ENCODE data around the gene SMPX. TPM values are rescaled to one million over a fixed set of nuclear protein-coding genes. Genes with fewer than 3 reads are reported as not detected.

Gene SMPX
- total and polyA plus RNA-seq, 4 donors, result 0.28 to 0.89 (median 0.50) TPM; not detected in 1

GRCh38 chrX:21700967-21701366 is 56.9 kb downstream of the SMPX start:
- H3K36me3 ChIP-seq (ENCODE audit: control insufficient read depth, insufficient read depth, low read length), result no peaks in the 10 kb centered on the region
- H3K27ac ChIP-seq (ENCODE audit: low read depth, low read length), result no peak overlapping the region
- H3K27me3 ChIP-seq (ENCODE audit: control insufficient read depth, insufficient read depth, low read length), result no peaks in the 10 kb centered on the region
- 83% methylated on average over 1 of the region's 3 CpGs for WGBS (ENCODE audit: insufficient coverage)
- H3K9me3 ChIP-seq (ENCODE audit: control insufficient read depth, insufficient read depth, low read length), result no peaks in the 10 kb centered on the region
- no peaks in the 10 kb centered on the region for H3K4me1 ChIP-seq (ENCODE audit: control insufficient read depth, insufficient read depth, low read length)
- no peak overlapping the region for H3K4me3 ChIP-seq (ENCODE audit: low read depth, low read length)
- no peak for DNase-seq (ENCODE audit: low read depth in 4 of 6, low spot score in 6 of 6)

- 67% methylated on average over 3 of the region's 5 CpGs for WGBS (ENCODE audit: insufficient coverage)
These were observed 57.6 kb downstream of the SMPX start for GRCh38 chrX:21700275-21700674.

GRCh38 chrX:21699136-21699535 is 58.8 kb downstream of the SMPX start:
- Histone ChIP-seq H3K27me3 (ENCODE audit: control insufficient read depth, insufficient read depth, low read length) (no peaks in the 10 kb centered on the region), H3K27ac (ENCODE audit: low read depth, low read length) (no peak overlapping the region), H3K36me3 (ENCODE audit: control insufficient read depth, insufficient read depth, low read length) (no peaks in the 10 kb centered on the region), H3K4me1 (ENCODE audit: control insufficient read depth, insufficient read depth, low read length) (no peaks in the 10 kb centered on the region), H3K9me3 (ENCODE audit: control insufficient read depth, insufficient read depth, low read length) (no peaks in the 10 kb centered on the region), H3K4me3 (ENCODE audit: low read depth, low read length) (no peak overlapping the region)
- WGBS (ENCODE audit: insufficient coverage), result 73% methylated on average over 2 of the region's 3 CpGs
- no peak for DNase-seq (ENCODE audit: low read depth in 4 of 6, low spot score in 6 of 6)

More at GRCh38 chrX:21700275-21700674, 57.6 kb downstream of the SMPX start:
- DNase-seq (ENCODE audit: low read depth in 4 of 6, low spot score in 6 of 6), result no peak
- H3K4me3 ChIP-seq (ENCODE audit: low read depth, low read length), result no peak overlapping the region
- H3K27me3 ChIP-seq (ENCODE audit: control insufficient read depth, insufficient read depth, low read length), result no peaks in the 10 kb centered on the region
- no peak overlapping the region for H3K27ac ChIP-seq (ENCODE audit: low read depth, low read length)
- no peaks in the 10 kb centered on the region for H3K36me3 ChIP-seq (ENCODE audit: control insufficient read depth, insufficient read depth, low read length)
- H3K9me3 ChIP-seq (ENCODE audit: control insufficient read depth, insufficient read depth, low read length), result no peaks in the 10 kb centered on the region
- H3K4me1 ChIP-seq (ENCODE audit: control insufficient read depth, insufficient read depth, low read length), result no peaks in the 10 kb centered on the region

GRCh38 chrX:21698272-21698671 is 59.6 kb downstream of the SMPX start:
- no peaks in the 10 kb centered on the region for H3K4me1 ChIP-seq (ENCODE audit: control insufficient read depth, insufficient read depth, low read length)
- H3K4me3 ChIP-seq (ENCODE audit: low read depth, low read length), result no peak overlapping the region
- H3K27ac ChIP-seq (ENCODE audit: low read depth, low read length), result no peak overlapping the region
- no peak for DNase-seq (ENCODE audit: low read depth in 4 of 6, low spot score in 6 of 6)
- H3K27me3 ChIP-seq (ENCODE audit: control insufficient read depth, insufficient read depth, low read length), result no peaks in the 10 kb centered on the region
- no peaks in the 10 kb centered on the region for H3K36me3 ChIP-seq (ENCODE audit: control insufficient read depth, insufficient read depth, low read length)
- no peaks in the 10 kb centered on the region for H3K9me3 ChIP-seq (ENCODE audit: control insufficient read depth, insufficient read depth, low read length)
- WGBS (ENCODE audit: insufficient coverage), result 61% methylated on average over 3 of the region's 4 CpGs

- no CpG with 5 or more reads among the region's 3 CpGs for WGBS (ENCODE audit: insufficient coverage)
- Histone ChIP-seq H3K9me3 (ENCODE audit: control insufficient read depth, insufficient read depth, low read length) (no peaks in the 10 kb centered on the region), H3K27me3 (ENCODE audit: control insufficient read depth, insufficient read depth, low read length) (no peaks in the 10 kb centered on the region), H3K27ac (ENCODE audit: low read depth, low read length) (no peak overlapping the region), H3K36me3 (ENCODE audit: control insufficient read depth, insufficient read depth, low read length) (no peaks in the 10 kb centered on the region), H3K4me1 (ENCODE audit: control insufficient read depth, insufficient read depth, low read length) (no peaks in the 10 kb centered on the region), H3K4me3 (ENCODE audit: low read depth, low read length) (no peak overlapping the region)
- DNase-seq (ENCODE audit: low read depth in 4 of 6, low spot score in 6 of 6), result no peak
These were observed 66.4 kb downstream of the SMPX start for GRCh38 chrX:21691512-21692018.

GRCh38 chrX:21683941-21684340 is 74.0 kb downstream of the SMPX start:
- H3K4me3 ChIP-seq (ENCODE audit: low read depth, low read length), result no peak overlapping the region
- peaks cover 2% of the 10 kb centered on the region for H3K27me3 ChIP-seq (ENCODE audit: control insufficient read depth, insufficient read depth, low read length)
- H3K4me1 ChIP-seq (ENCODE audit: control insufficient read depth, insufficient read depth, low read length), result no peaks in the 10 kb centered on the region
- no peak overlapping the region for H3K27ac ChIP-seq (ENCODE audit: low read depth, low read length)
- DNase-seq (ENCODE audit: low read depth in 4 of 6, low spot score in 6 of 6), result no peak
- WGBS (ENCODE audit: insufficient coverage), result no CpG with 5 or more reads among the region's 1 CpG
- no peaks in the 10 kb centered on the region for H3K9me3 ChIP-seq (ENCODE audit: control insufficient read depth, insufficient read depth, low read length)
- no peaks in the 10 kb centered on the region for H3K36me3 ChIP-seq (ENCODE audit: control insufficient read depth, insufficient read depth, low read length)

GRCh38 chrX:21678048-21678612 is 79.8 kb downstream of the SMPX start:
- WGBS (ENCODE audit: insufficient coverage), result 70% methylated on average over 1 of the region's 4 CpGs
- Histone ChIP-seq H3K27me3 (ENCODE audit: control insufficient read depth, insufficient read depth, low read length) (peaks cover 10% of the 10 kb centered on the region), H3K4me1 (ENCODE audit: control insufficient read depth, insufficient read depth, low read length) (no peaks in the 10 kb centered on the region), H3K27ac (ENCODE audit: low read depth, low read length) (no peak overlapping the region), H3K36me3 (ENCODE audit: control insufficient read depth, insufficient read depth, low read length) (no peaks in the 10 kb centered on the region), H3K4me3 (ENCODE audit: low read depth, low read length) (no peak overlapping the region), H3K9me3 (ENCODE audit: control insufficient read depth, insufficient read depth, low read length) (no peaks in the 10 kb centered on the region)
- no peak for DNase-seq (ENCODE audit: low read depth in 4 of 6, low spot score in 6 of 6)

GRCh38 chrX:21675931-21676330 is 82.0 kb downstream of the SMPX start:
- Histone ChIP-seq H3K4me3 (ENCODE audit: low read depth, low read length) (no peak overlapping the region), H3K36me3 (ENCODE audit: control insufficient read depth, insufficient read depth, low read length) (no peaks in the 10 kb centered on the region), H3K4me1 (ENCODE audit: control insufficient read depth, insufficient read depth, low read length) (no peaks in the 10 kb centered on the region), H3K27ac (ENCODE audit: low read depth, low read length) (no peak overlapping the region), H3K27me3 (ENCODE audit: control insufficient read depth, insufficient read depth, low read length) (peaks cover 7% of the 10 kb centered on the region), H3K9me3 (ENCODE audit: control insufficient read depth, insufficient read depth, low read length) (no peaks in the 10 kb centered on the region)
- 56% methylated on average over 2 of the region's 2 CpGs for WGBS (ENCODE audit: insufficient coverage)
- DNase-seq (ENCODE audit: low read depth in 4 of 6, low spot score in 6 of 6), result no peak

- H3K4me1 ChIP-seq (ENCODE audit: control insufficient read depth, insufficient read depth, low read length), result no peaks in the 10 kb centered on the region
- WGBS (ENCODE audit: insufficient coverage), result no CpG with 5 or more reads among the region's 4 CpGs
These were observed 83.3 kb downstream of the SMPX start for GRCh38 chrX:21674430-21675186.

GRCh38 chrX:21666679-21667078 is 91.2 kb downstream of the SMPX start:
- H3K9me3 ChIP-seq (ENCODE audit: control insufficient read depth, insufficient read depth, low read length), result no peaks in the 10 kb centered on the region
- no peak overlapping the region for H3K27ac ChIP-seq (ENCODE audit: low read depth, low read length)
- no peaks in the 10 kb centered on the region for H3K36me3 ChIP-seq (ENCODE audit: control insufficient read depth, insufficient read depth, low read length)
- H3K4me1 ChIP-seq (ENCODE audit: control insufficient read depth, insufficient read depth, low read length), result no peaks in the 10 kb centered on the region
- DNase-seq (ENCODE audit: low read depth in 4 of 6, low spot score in 6 of 6), result no peak
- H3K4me3 ChIP-seq (ENCODE audit: low read depth, low read length), result no peak overlapping the region
- no peaks in the 10 kb centered on the region for H3K27me3 ChIP-seq (ENCODE audit: control insufficient read depth, insufficient read depth, low read length)
- 78% methylated on average over 1 of the region's 4 CpGs for WGBS (ENCODE audit: insufficient coverage)

More at GRCh38 chrX:21674430-21675186, 83.3 kb downstream of the SMPX start:
- Histone ChIP-seq H3K4me3 (ENCODE audit: low read depth, low read length) (no peak overlapping the region), H3K27me3 (ENCODE audit: control insufficient read depth, insufficient read depth, low read length) (peaks cover 7% of the 10 kb centered on the region), H3K36me3 (ENCODE audit: control insufficient read depth, insufficient read depth, low read length) (no peaks in the 10 kb centered on the region), H3K9me3 (ENCODE audit: control insufficient read depth, insufficient read depth, low read length) (no peaks in the 10 kb centered on the region), H3K27ac (ENCODE audit: low read depth, low read length) (no peak overlapping the region)
- DNase-seq (ENCODE audit: low read depth in 4 of 6, low spot score in 6 of 6), result no peak

Measured in spinal cord (tissue), 10 donors.